ENCODE data around the gene ANO1.

- no peak for TF ChIP-seq POLR2A (IDR thresholded peaks at IDR 0.05)
- no peak for TF ChIP-seq CTCF (IDR thresholded peaks at IDR 0.05)
These were observed 48.4 kb downstream of the ANO1 start for GRCh38 chr11:70126494-70126893.
